Loucy (cell line): Measurements from ENCODE around the gene UCHL5.

Experiments
- CTCF ChIP-seq: fragments of 200-600 bp; sonication (generic); conservative IDR thresholded peaks from 2 replicates; pipeline ENCODE4 v1.5.1; 2014; ENCODE audit warnings: mild to moderate bottlenecking, antibody characterized with exemption, low read length
- EZH2phosphoT487 ChIP-seq: fragments of 200-600 bp; IDR thresholded peaks from 2 replicates; pipeline ENCODE4 v1.6.1; 2018; ENCODE audit warnings: antibody characterized with exemption, mild to moderate bottlenecking, moderate library complexity, borderline replicate concordance

- no peak for TF ChIP-seq CTCF
- TF ChIP-seq EZH2phosphoT487: no peak
Observed at GRCh38 chr1:193086342-193086741, 27.2 kb upstream of the UCHL5 start.
